Caco-2 (cell line): ENCODE measurements around the gene TRAF3IP1. TPM values are rescaled to one million over a fixed set of nuclear protein-coding genes. Genes with fewer than 3 reads are reported as not detected.

Source experiments
- BruUV-seq: library from RNA; stranded (reverse); fragments of 400-500 nt; replicated peaks from 2 replicates; lab custom pipeline; 2021; lab: Mats Ljungman, UMichigan
- CTCF ChIA-PET: fragments of 300-600 bp; sonication (Branson Sonifier 250); formaldehyde crosslinking; loops from one replicate; lab custom pipeline; 2022; ENCODE audit warnings: antibody characterized with exemption; lab: Charles Lee
- POLR2A ChIA-PET: fragments of 300-600 bp; sonication (Branson Sonifier 250); formaldehyde crosslinking; loops from one replicate; lab custom pipeline; 2022; ENCODE audit warnings: antibody characterized with exemption; lab: Charles Lee
- DNase-seq, 2 experiments: peaks; one replicate each; pipeline versions ENCODE4 v3.0.0 to v3.0.0-alpha.2; 2020 to 2022
- H3K27me3 ChIP-seq: replicated peaks from 2 replicates; pipeline ENCODE4 v1.6.0; 2011; ENCODE audit warnings: low read length; ENCODE audit not compliant: control insufficient read depth, insufficient read depth
- H3K36me3 ChIP-seq: 2 replicates; pipeline ENCODE4 v1.5.1; 2011; ENCODE audit warnings: low read length; ENCODE audit not compliant: control insufficient read depth, insufficient read depth
- H3K4me1 ChIP-seq: fragments of 250-450 bp; sonication (Bioruptor Pico); 2 replicates; pipeline ENCODE4 v1.5.1; 2020; ENCODE audit warnings: mild to moderate bottlenecking
- H3K4me3 ChIP-seq: 2 replicates; pipeline ENCODE4 v1.5.1; 2011; ENCODE audit warnings: low read depth, mild to moderate bottlenecking, control low read depth, low read length
- H3K9me3 ChIP-seq: fragments of 250-450 bp; sonication (Bioruptor Pico); 2 replicates; pipeline ENCODE4 v1.5.1; 2020; ENCODE audit warnings: mild to moderate bottlenecking, moderate library complexity
- H3K27ac Mint-ChIP-seq: one replicate; pipeline ENCODE4 v1.8.0; 2022; ENCODE audit warnings: mixed read lengths; ENCODE audit not compliant: unreplicated experiment
- H3K27me3 Mint-ChIP-seq: one replicate; pipeline ENCODE4 v1.8.0; 2022; ENCODE audit warnings: mixed read lengths; ENCODE audit not compliant: insufficient read depth, unreplicated experiment
- H3K36me3 Mint-ChIP-seq: one replicate; pipeline ENCODE4 v1.8.0; 2022; ENCODE audit warnings: mild to moderate bottlenecking, mixed read lengths; ENCODE audit not compliant: insufficient read depth, unreplicated experiment
- H3K4me1 Mint-ChIP-seq: one replicate; pipeline ENCODE4 v1.8.0; 2022; ENCODE audit warnings: low read depth, mixed read lengths; ENCODE audit not compliant: unreplicated experiment
- H3K4me3 Mint-ChIP-seq: one replicate; pipeline ENCODE4 v1.8.0; 2022; ENCODE audit warnings: mild to moderate bottlenecking, moderate library complexity, mixed read lengths; ENCODE audit not compliant: unreplicated experiment
- H3K9me3 Mint-ChIP-seq: one replicate; pipeline ENCODE4 v1.8.0; 2022; ENCODE audit warnings: mixed read lengths; ENCODE audit not compliant: unreplicated experiment
- intact Hi-C: fragments of 100-400 bp; cut with micrococcal nuclease; formaldehyde crosslinking; loops from one replicate; pipeline ENCODE4 v1.10.0; 2022; ENCODE audit not compliant: unreplicated experiment
- total RNA-seq: library from RNA; stranded (reverse); gene quantifications from 2 replicates; pipeline ENCODE4 v1.2.3, GENCODE V29; 2022
- TF ChIP-seq, protein P1 (sequence below), 2 experiments: fragments of 200-600 bp in 1 of 2; IDR thresholded peaks; 1 replicate in 1 of 2; 2 replicates in 1 of 2; pipeline versions ENCODE4 v1.5.1 to v1.8.0; 2011 to 2022; ENCODE audit warnings: antibody characterized with exemption in 1 of 2, control low read depth in 1 of 2, inconsistent platforms in 1 of 2, low read depth in 1 of 2, low read length in 1 of 2, mild to moderate bottlenecking in 1 of 2, moderate library complexity in 1 of 2; ENCODE audit not compliant: insufficient read depth in 1 of 2, severe bottlenecking in 1 of 2, unreplicated experiment in 1 of 2

The TRAF3IP1 gene
- total RNA-seq, 1 experiment from 2014 or later = 7.4 TPM

DNA sequence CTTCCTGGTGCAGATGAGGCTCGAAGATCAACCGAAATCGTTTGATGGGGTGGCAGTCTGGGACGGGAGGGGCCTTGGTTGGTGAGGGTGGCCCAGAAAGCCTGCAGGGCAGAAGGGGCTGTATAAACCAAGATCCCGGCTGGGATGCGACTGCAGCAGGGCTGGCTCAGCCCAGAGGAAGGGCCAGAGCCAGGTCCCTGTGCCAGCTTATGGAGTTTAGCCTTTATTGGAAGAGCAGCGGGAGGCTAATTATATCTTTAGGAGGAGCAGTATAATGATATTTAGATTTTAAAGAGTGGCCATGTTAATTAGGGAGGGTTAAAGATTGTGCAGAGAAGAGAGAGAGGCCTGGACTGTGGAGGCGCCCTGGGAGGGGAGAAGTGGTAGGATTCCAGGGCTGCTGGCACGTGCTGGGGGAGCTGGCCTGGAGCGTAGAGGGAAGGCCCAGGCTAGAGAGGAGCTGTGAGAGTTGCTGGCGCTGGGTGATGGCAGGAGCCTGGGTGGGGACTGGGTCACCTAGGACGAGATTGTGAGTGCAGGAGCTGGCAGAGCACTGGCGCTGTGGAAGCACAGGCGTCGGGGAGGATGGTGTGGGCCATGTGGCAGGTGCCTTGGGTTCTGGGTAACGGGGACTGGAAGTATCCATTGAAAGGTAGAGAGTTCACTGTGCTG lies 25.1 kb downstream of the TRAF3IP1 start:
- H3K27ac Mint-ChIP-seq = no peak overlapping the region
- no peaks in the 10 kb centered on the region for H3K36me3 Mint-ChIP-seq
- H3K4me1 Mint-ChIP-seq = no peaks in the 10 kb centered on the region
- Histone ChIP-seq H3K27me3 (no peaks in the 10 kb centered on the region), H3K36me3 (no peaks in the 10 kb centered on the region), H3K4me3 (no peak overlapping the region), H3K9me3 (no peaks in the 10 kb centered on the region), H3K4me1 (no peaks in the 10 kb centered on the region)
- intact Hi-C loops = no loop called here
- no peaks in the 10 kb centered on the region for H3K27me3 Mint-ChIP-seq
- no peaks in the 10 kb centered on the region for H3K9me3 Mint-ChIP-seq
- DNase-seq = no peak
- TF ChIP-seq, protein P1, sequence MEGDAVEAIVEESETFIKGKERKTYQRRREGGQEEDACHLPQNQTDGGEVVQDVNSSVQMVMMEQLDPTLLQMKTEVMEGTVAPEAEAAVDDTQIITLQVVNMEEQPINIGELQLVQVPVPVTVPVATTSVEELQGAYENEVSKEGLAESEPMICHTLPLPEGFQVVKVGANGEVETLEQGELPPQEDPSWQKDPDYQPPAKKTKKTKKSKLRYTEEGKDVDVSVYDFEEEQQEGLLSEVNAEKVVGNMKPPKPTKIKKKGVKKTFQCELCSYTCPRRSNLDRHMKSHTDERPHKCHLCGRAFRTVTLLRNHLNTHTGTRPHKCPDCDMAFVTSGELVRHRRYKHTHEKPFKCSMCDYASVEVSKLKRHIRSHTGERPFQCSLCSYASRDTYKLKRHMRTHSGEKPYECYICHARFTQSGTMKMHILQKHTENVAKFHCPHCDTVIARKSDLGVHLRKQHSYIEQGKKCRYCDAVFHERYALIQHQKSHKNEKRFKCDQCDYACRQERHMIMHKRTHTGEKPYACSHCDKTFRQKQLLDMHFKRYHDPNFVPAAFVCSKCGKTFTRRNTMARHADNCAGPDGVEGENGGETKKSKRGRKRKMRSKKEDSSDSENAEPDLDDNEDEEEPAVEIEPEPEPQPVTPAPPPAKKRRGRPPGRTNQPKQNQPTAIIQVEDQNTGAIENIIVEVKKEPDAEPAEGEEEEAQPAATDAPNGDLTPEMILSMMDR (IDR thresholded peaks at IDR 0.05; ENCODE audit: insufficient read depth in 1 of 2, low read depth in 1 of 2, low read length in 1 of 2, severe bottlenecking in 1 of 2, unreplicated experiment in 1 of 2) = no peak
- POLR2A ChIA-PET = no interaction called here
- no TSS peak for BruUV-seq
- CTCF ChIA-PET = no interaction called here
- H3K4me3 Mint-ChIP-seq = no peak overlapping the region

DNA sequence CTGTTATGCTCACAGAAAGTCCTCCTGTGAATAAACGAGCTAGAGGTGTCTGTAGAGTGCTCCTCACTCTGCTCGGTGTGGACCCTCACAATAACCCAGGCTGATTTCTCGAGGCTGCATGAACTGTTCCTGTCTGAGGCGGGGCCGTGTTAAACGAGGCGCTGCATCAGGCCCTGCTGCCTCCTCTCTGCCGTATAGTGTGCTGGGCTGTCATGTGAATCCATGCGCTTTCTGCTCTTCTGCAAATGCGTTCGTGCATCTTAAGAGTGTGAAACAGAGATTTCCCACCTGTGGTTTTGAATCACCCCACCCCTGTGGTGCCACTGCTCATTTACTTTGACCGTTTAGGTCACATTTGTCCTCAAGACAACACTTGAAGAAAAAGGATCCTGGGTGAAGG lies 26.2 kb downstream of the TRAF3IP1 start:
- TF ChIP-seq, protein P1 (IDR thresholded peaks at IDR 0.05; ENCODE audit: insufficient read depth in 1 of 2, low read depth in 1 of 2, low read length in 1 of 2, severe bottlenecking in 1 of 2, unreplicated experiment in 1 of 2) = no peak
- intact Hi-C loops = no loop called here

DNA sequence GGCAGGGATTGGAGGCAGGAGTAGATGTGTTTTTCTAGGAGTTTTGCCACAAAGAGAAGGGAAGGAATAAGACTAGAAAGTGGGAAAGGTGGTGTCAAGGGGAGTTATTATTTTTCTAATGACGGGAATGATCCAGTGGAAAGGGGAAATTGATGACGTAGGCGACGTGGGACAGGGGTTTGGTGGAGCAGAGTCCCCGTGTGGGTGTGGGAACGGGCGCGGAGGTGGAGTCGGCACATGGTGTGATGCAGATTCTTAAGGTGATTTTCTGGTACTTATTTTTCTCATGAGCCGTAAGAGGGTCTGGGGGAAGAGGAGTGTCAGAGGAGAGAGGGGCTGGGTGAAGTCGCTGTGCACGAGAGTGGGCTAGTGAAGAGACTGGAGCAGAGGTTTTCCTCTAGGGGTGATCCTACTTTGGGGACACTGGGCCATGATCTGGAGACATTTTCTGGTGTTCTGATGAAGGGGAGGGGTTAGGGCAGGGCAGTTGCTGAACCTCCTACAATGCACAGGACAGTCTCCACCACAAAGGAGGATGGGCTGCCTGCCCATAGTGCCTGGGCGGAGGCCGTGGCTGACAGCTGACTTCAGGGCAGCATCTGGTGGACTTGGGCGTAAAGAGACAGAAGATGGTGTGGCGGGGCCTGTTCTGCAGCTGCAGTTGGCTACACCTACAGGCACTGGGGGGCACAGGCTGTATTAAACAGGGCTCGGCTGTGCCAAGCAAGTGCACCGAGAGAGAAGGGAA lies 30.0 kb downstream of the TRAF3IP1 start:
- Mint-ChIP-seq H3K27me3 (no peaks in the 10 kb centered on the region), H3K4me1 (no peaks in the 10 kb centered on the region), H3K9me3 (no peaks in the 10 kb centered on the region), H3K36me3 (no peaks in the 10 kb centered on the region), H3K4me3 (no peak overlapping the region), H3K27ac (no peak overlapping the region)
- H3K27me3 ChIP-seq = no peaks in the 10 kb centered on the region
- no peaks in the 10 kb centered on the region for H3K4me1 ChIP-seq
- TF ChIP-seq, protein P1 (IDR thresholded peaks at IDR 0.05; ENCODE audit: insufficient read depth in 1 of 2, low read depth in 1 of 2, low read length in 1 of 2, severe bottlenecking in 1 of 2, unreplicated experiment in 1 of 2) = no peak
- no TSS peak for BruUV-seq
- intact Hi-C loops = no loop called here
- no peak overlapping the region for H3K4me3 ChIP-seq
- H3K36me3 ChIP-seq = no peaks in the 10 kb centered on the region
- DNase-seq = no peak
- ChIA-PET POLR2A (no interaction called here), CTCF (no interaction called here)
- no peaks in the 10 kb centered on the region for H3K9me3 ChIP-seq

More for the DNA sequence above, 26.2 kb downstream of the TRAF3IP1 start:
- no peaks in the 10 kb centered on the region for H3K27me3 Mint-ChIP-seq
- H3K27ac Mint-ChIP-seq = no peak overlapping the region
- CTCF ChIA-PET = no interaction called here
- no peaks in the 10 kb centered on the region for H3K36me3 ChIP-seq
- no peaks in the 10 kb centered on the region for H3K36me3 Mint-ChIP-seq
- no peaks in the 10 kb centered on the region for H3K4me1 ChIP-seq
- H3K27me3 ChIP-seq = no peaks in the 10 kb centered on the region
- BruUV-seq = no TSS peak
- H3K4me3 Mint-ChIP-seq = no peak overlapping the region
- no peak for DNase-seq
- POLR2A ChIA-PET = no interaction called here
- H3K9me3 ChIP-seq = no peaks in the 10 kb centered on the region
- H3K4me1 Mint-ChIP-seq = no peaks in the 10 kb centered on the region
- no peaks in the 10 kb centered on the region for H3K9me3 Mint-ChIP-seq
- no peak overlapping the region for H3K4me3 ChIP-seq
